Lower leg skin (tissue), 3 donors: ENCODE results near the gene SPRED3.

Experiments
- CTCF ChIP-seq, 3 donors: fragments of 450-650 bp; IDR thresholded peaks; one replicate each; pipeline ENCODE4 v1.5.1; 2016; ENCODE audit warnings: antibody characterized with exemption in 3 of 3, mild to moderate bottlenecking in 3 of 3, moderate library complexity in 2 of 3
- POLR2A ChIP-seq, 2 donors: fragments of 450-650 bp; IDR thresholded peaks; one replicate each; pipeline ENCODE4 v1.6.1; 2016 to 2017; ENCODE audit warnings: antibody characterized with exemption in 2 of 2, mild to moderate bottlenecking in 1 of 2, moderate library complexity in 1 of 2

- TF ChIP-seq CTCF (IDR thresholded peaks at IDR 0.05) (no peak), POLR2A (IDR thresholded peaks at IDR 0.05) (peak in 1 of 2 donors; percentile 75)
These were observed 14.0 kb upstream of the SPRED3 start, which contains the start of gene PSMD8 for GRCh38 chr19:38374332-38375097.
